Heart left ventricle (tissue), 13 donors: ENCODE data around the gene CSTPP1.

Experiments
- CTCF ChIP-seq, 12 donors: fragments of 200-600 bp; sonication (generic) in 4 of 12; IDR thresholded peaks; one replicate each; pipeline versions ENCODE4 v1.5.0 to v1.8.0; 2018 to 2022; ENCODE audit warnings: antibody characterized with exemption in 12 of 12, mild to moderate bottlenecking in 5 of 12
- POLR2A ChIP-seq, 2 donors: fragments of 450-650 bp; IDR thresholded peaks; one replicate each; pipeline ENCODE4 v1.6.1; 2017; ENCODE audit warnings: antibody characterized with exemption in 2 of 2, mild to moderate bottlenecking in 2 of 2, moderate library complexity in 2 of 2
- donor health status: ischemic (EF 13 %, LVEDD 7.1; RV severe dilation, severe dysfunction).
- donor health status: DM: no; HTN: yes; CAD: no.
- donor health status: DM: no; HTN: no; CAD: no.
- donor health status: ischemic (EF 25% LVEDD 6.9; RV normal size, moderate dysfunction).
- donor health status: ischemic (EF 25% LVEDD 5.7; RV mildly dilated, moderate dysfunction).
- donor health status: ischemic (EF 35%, LVEDD 5.7; RV mildly dilated, moderate dysfunction).
- donor health status: nonischemic (EF 11% LVEDD 7.7; RV severe dilation, severe dysfunction).
- donor health status: DM: yes; HTN: yes; CAD: no.
- donor health status: PGD.
- donor health status: ischemic (EF 29% LVEDD 5.4; RV normal size, mild dysfunction).
- donor health status: nonischemic (EF 23%, LVEDD 6.1; RV moderate dilation, normal function).

GRCh38 chr11:46961041-46961440 lies 24.5 kb downstream of the CSTPP1 start:
- no peak for TF ChIP-seq POLR2A (IDR thresholded peaks at IDR 0.05)
- no peak for TF ChIP-seq CTCF (IDR thresholded peaks at IDR 0.05)
